GM23338 (cell line): Measurements from ENCODE around the gene CCDC27. TPM values are rescaled to one million over a fixed set of nuclear protein-coding genes. Genes with fewer than 3 reads are reported as not detected.

Experiments
- ATAC-seq: fragments of 200-7000 bp; cut with Tn5 transposase; 3 replicates; pipeline ENCODE4 v1.9.1; 2020
- DNase-seq: peaks from one replicate; pipeline ENCODE4 v3.0.0-alpha.2; 2015; ENCODE audit warnings: low spot score
- H2AFZ ChIP-seq: fragments of 200-600 bp; sonication (generic); 2 replicates; pipeline ENCODE4 v1.8.0; 2016; ENCODE audit warnings: antibody characterized with exemption, mild to moderate bottlenecking, moderate library complexity
- H3F3A ChIP-seq: fragments of 200-600 bp; sonication (generic); replicated peaks from 2 replicates; pipeline ENCODE4 v1.8.0; 2017; ENCODE audit warnings: antibody characterized with exemption, mixed run types, low read depth
- H3K27ac ChIP-seq: fragments of 200-600 bp; sonication (generic); 2 replicates; pipeline ENCODE4 v1.6.1; 2016; ENCODE audit warnings: low read depth
- H3K27me3 ChIP-seq: fragments of 200-600 bp; sonication (generic); 2 replicates; pipeline ENCODE4 v1.8.0; 2016; ENCODE audit warnings: mild to moderate bottlenecking, mixed run types, moderate library complexity; ENCODE audit not compliant: insufficient read depth
- H3K36me3 ChIP-seq: fragments of 200-600 bp; sonication (generic); 2 replicates; pipeline ENCODE4 v1.8.0; 2016; ENCODE audit warnings: mild to moderate bottlenecking; ENCODE audit not compliant: insufficient read depth
- H3K4me1 ChIP-seq: fragments of 200-600 bp; sonication (generic); 2 replicates; pipeline ENCODE4 v1.8.0; 2016; ENCODE audit warnings: mild to moderate bottlenecking, moderate library complexity; ENCODE audit not compliant: insufficient read depth
- H3K4me2 ChIP-seq: fragments of 200-600 bp; sonication (generic); 2 replicates; pipeline ENCODE4 v1.7.1; 2017; ENCODE audit warnings: mixed run types
- H3K4me3 ChIP-seq: fragments of 200-600 bp; sonication (generic); 2 replicates; pipeline ENCODE4 v1.6.1; 2016; ENCODE audit warnings: mixed run types
- H3K79me2 ChIP-seq: fragments of 200-600 bp; sonication (generic); replicated peaks from 2 replicates; pipeline ENCODE4 v1.8.0; 2017; ENCODE audit warnings: mild to moderate bottlenecking; ENCODE audit not compliant: insufficient read depth
- H3K9me2 ChIP-seq: fragments of 200-600 bp; sonication (generic); 2 replicates; pipeline ENCODE4 v1.8.0; 2017; ENCODE audit not compliant: insufficient read depth
- H4K20me1 ChIP-seq: fragments of 200-600 bp; sonication (generic); replicated peaks from 2 replicates; pipeline ENCODE4 v1.8.0; 2017; ENCODE audit warnings: mild to moderate bottlenecking; ENCODE audit not compliant: insufficient read depth
- H3K27ac Mint-ChIP-seq: 2 replicates; pipeline ENCODE4 v1.8.0; 2020; ENCODE audit warnings: inconsistent platforms, mild to moderate bottlenecking, moderate library complexity, mixed read lengths
- H3K27me3 Mint-ChIP-seq: 3 replicates; pipeline ENCODE4 v1.8.0; 2022; ENCODE audit warnings: low read depth, mild to moderate bottlenecking, moderate library complexity, mixed read lengths, inconsistent platforms; ENCODE audit not compliant: insufficient read depth, poor library complexity
- H3K36me3 Mint-ChIP-seq: 3 replicates; pipeline ENCODE4 v1.8.0; 2021; ENCODE audit warnings: low read depth, mild to moderate bottlenecking, inconsistent platforms, moderate library complexity, mixed read lengths
- H3K4me1 Mint-ChIP-seq: 3 replicates; pipeline ENCODE4 v1.8.0; 2020; ENCODE audit warnings: mild to moderate bottlenecking, inconsistent platforms, mixed read lengths
- H3K4me3 Mint-ChIP-seq: 3 replicates; pipeline ENCODE4 v1.8.0; 2021; ENCODE audit warnings: moderate library complexity, mild to moderate bottlenecking, inconsistent platforms, mixed read lengths
- H3K9me3 Mint-ChIP-seq: 3 replicates; pipeline ENCODE4 v1.8.0; 2020; ENCODE audit warnings: moderate library complexity, mild to moderate bottlenecking, inconsistent platforms, mixed read lengths
- CTCF ChIP-seq, 2 experiments: fragments of 200-600 bp in 1 of 2; sonication (generic) in 1 of 2; conservative IDR thresholded peaks; 2 replicates each; pipeline versions ENCODE4 v1.5.1 to v1.6.1; 2016 to 2017; ENCODE audit warnings: antibody characterized with exemption in 2 of 2, low read depth in 2 of 2, mild to moderate bottlenecking in 2 of 2, moderate library complexity in 1 of 2
- ETS1 ChIP-seq: IDR thresholded peaks from 2 replicates; pipeline ENCODE4 v1.6.1; 2016; ENCODE audit warnings: antibody characterized with exemption
- EZH2 ChIP-seq: fragments of 200-600 bp; sonication (generic); IDR thresholded peaks from one replicate; pipeline ENCODE4 v1.8.0; 2017; ENCODE audit warnings: antibody characterized with exemption, mild to moderate bottlenecking, low read depth; ENCODE audit not compliant: unreplicated experiment
- EZH2phosphoT487 ChIP-seq: fragments of 200-600 bp; sonication (generic); IDR thresholded peaks from one replicate; pipeline ENCODE4 v1.8.1; 2018; ENCODE audit warnings: antibody characterized with exemption; ENCODE audit not compliant: unreplicated experiment
- JUNB ChIP-seq: IDR thresholded peaks from one replicate; pipeline ENCODE4 v1.6.1; 2016; ENCODE audit warnings: antibody characterized with exemption; ENCODE audit not compliant: unreplicated experiment
- NANOG ChIP-seq: IDR thresholded peaks from 2 replicates; pipeline ENCODE4 v1.6.1; 2016; ENCODE audit warnings: antibody characterized with exemption, borderline replicate concordance
- POLR2AphosphoS5 ChIP-seq: IDR thresholded peaks from 2 replicates; pipeline ENCODE4 v1.6.1; 2016; ENCODE audit warnings: antibody characterized with exemption, low read depth
- REST ChIP-seq: IDR thresholded peaks from one replicate; pipeline ENCODE4 v1.6.1; 2018; ENCODE audit warnings: antibody characterized with exemption; ENCODE audit not compliant: unreplicated experiment
- STAT1 ChIP-seq: IDR thresholded peaks from one replicate; pipeline ENCODE4 v1.6.1; 2016; ENCODE audit warnings: antibody characterized with exemption; ENCODE audit not compliant: unreplicated experiment
- ZNF331 ChIP-seq: fragments of 250-450 bp; sonication (Bioruptor Pico); IDR thresholded peaks from 2 replicates; pipeline ENCODE4 v1.5.0; 2020; ENCODE audit warnings: low read depth, mild to moderate bottlenecking, moderate library complexity
- polyA plus RNA-seq: library from polyadenylated mRNA; unstranded; fragments of >200 nt; fragmentation: Nextera tagmentation; extraction: Ambion mirVana; gene quantifications from 2 replicates; pipeline ENCODE4 v1.2.1, GENCODE V29; 2016
- total RNA-seq: library from RNA; depleted of rRNA; stranded (reverse); fragments of >200 nt; shearing (Covaris generic); gene quantifications from 2 replicates; pipeline ENCODE4 v1.2.3, GENCODE V29; 2014

CCDC27 gene
- total and polyA plus RNA-seq, 2 experiments from 2014 or later, result 0.18 to 0.45 TPM

DNA sequence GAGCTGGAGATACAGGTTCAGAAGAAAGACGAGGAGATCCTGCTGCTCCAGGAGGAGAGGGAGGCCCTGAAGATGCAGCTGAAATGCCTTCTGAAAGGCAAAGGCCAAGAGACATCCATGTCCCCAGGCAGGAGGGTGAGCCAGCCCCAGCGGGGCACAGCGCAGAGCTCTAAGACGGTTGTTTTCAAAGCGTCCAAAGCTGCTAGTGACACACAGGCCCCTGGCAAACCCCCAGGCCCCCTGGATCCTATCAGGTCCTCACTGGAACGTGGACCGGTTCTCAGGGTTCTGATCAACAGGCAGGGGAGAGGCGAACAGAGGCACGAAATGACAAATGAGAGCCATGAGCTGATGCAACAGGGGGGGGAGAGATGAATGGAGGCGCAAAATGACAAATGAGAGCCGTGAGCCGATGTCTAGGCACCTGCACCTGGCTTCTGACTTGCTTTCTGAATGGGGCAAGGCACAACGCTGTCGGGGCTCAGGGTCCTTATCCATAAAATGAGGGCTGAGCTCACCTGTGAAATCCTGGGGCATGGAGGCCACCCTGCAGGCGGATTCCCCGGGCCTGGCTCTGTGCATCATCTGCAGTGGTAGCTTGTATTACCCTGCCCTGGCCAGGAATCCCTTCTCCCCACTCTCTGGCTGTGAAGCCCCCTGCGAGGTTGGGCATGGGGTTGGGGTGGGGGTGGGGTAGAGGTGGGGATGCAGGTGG is 9.2 kb downstream of the CCDC27 start (continued):
- TF ChIP-seq REST, result no peak
- no peak for TF ChIP-seq CTCF (conservative IDR thresholded peaks at IDR 0.05; ENCODE audit: low read depth in 2 of 2)

DNA sequence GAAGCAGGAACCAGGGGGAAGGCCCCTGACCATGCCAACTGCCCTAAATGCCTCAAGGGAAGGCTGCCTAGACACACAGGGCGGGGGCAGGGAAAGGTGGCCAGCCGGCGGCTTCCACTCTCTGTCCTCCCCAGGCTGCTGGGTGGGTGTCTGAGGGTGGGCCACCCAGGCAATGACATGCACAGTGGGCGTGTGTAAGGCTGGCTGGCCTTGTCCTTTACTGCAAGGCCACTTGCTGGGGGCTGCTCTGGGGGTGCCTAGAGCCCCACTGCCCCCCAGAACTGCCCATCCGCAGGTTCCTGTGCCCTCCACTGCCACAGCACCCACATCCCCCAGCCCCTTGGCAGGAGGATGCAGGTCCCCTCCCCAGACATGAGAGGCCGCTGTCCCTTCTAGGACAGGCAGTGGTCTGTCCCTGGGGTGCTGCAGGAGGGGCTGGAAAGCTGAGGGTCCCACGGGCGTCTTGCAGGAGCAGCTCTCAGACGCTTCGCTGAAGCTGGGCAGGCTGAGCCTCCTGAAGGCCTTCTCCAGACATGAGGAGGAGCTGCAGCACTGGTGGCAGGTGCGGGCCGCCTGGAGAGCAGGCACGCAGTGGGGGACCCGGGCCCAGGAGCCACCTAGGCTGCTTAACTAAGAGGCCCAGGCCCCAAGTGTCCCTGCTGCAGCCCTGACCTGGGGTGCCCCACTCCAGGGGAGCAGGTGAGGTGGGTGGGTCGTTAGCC is 10.1 kb downstream of the CCDC27 start:
- Histone ChIP-seq H3K4me2 (no peak overlapping the region), H3K27ac (no peak overlapping the region), H3K4me3 (no peak overlapping the region), H3K79me2 (no peaks in the 10 kb centered on the region), H4K20me1 (no peaks in the 10 kb centered on the region), H3F3A (no peaks in the 10 kb centered on the region), H3K36me3 (no peaks in the 10 kb centered on the region), H2AFZ (no peak overlapping the region), H3K4me1 (no peaks in the 10 kb centered on the region), H3K9me2 (no peaks in the 10 kb centered on the region), H3K27me3 (no peaks in the 10 kb centered on the region)
- ATAC-seq (no peak), DNase-seq (no peak)
- Mint-ChIP-seq H3K36me3 (peaks cover 7% of the 10 kb centered on the region; the same call in 2 of the 3 replicates), H3K9me3 (peaks cover 17% of the 10 kb centered on the region), H3K27ac (no peak overlapping the region), H3K4me3 (no peak overlapping the region), H3K4me1 (peaks cover 3% of the 10 kb centered on the region; the same call in 2 of the 3 replicates), H3K27me3 (peaks cover 5% of the 10 kb centered on the region)
- TF ChIP-seq ZNF331, result no peak
- TF ChIP-seq ETS1, result no peak
- no peak for TF ChIP-seq EZH2
- no peak for TF ChIP-seq STAT1
- no peak for TF ChIP-seq JUNB
- no peak for TF ChIP-seq EZH2phosphoT487
- no peak for TF ChIP-seq POLR2AphosphoS5
- TF ChIP-seq REST, result no peak
- no peak for TF ChIP-seq NANOG
